Testis (tissue), 2 donors: ENCODE results near the gene SF3B5.

ENCODE experiments used
- POLR2A ChIP-seq: fragments of 450-650 bp; IDR thresholded peaks from one replicate; pipeline ENCODE4 v1.6.1; 2017; ENCODE audit warnings: antibody characterized with exemption, mild to moderate bottlenecking, moderate library complexity
- TF ChIP-seq, protein P1 (sequence below), 3 experiments: fragments of 450-650 bp in 2 of 3; fragments of 200-600 bp in 1 of 3; sonication (generic) in 1 of 3; IDR thresholded peaks; one replicate each; pipeline ENCODE4 v1.5.1; 2016 to 2019; ENCODE audit warnings: antibody characterized with exemption in 3 of 3, mild to moderate bottlenecking in 2 of 3, moderate library complexity in 1 of 3

DNA sequence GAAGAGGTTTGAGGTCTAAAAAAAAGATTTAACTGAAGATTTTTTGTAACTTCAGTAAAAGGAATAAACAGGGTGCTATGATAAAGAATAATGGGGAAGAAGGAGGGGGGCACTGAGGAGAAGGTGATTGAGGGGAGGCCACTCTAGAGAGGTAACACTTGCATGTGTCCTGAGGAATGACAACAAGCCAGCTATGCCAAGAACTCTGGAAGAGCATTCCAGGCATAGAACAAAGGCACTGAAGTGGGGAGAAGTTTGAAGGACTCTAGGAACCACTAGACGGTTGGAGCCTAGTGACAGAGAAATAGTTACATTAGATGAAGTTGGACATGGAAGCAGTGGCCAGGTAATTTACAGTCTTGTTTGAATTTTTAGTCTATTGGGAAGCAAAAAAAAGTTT is 10.8 kb upstream of the SF3B5 start:
- TF ChIP-seq POLR2A, result no peak
- TF ChIP-seq, protein P1, sequence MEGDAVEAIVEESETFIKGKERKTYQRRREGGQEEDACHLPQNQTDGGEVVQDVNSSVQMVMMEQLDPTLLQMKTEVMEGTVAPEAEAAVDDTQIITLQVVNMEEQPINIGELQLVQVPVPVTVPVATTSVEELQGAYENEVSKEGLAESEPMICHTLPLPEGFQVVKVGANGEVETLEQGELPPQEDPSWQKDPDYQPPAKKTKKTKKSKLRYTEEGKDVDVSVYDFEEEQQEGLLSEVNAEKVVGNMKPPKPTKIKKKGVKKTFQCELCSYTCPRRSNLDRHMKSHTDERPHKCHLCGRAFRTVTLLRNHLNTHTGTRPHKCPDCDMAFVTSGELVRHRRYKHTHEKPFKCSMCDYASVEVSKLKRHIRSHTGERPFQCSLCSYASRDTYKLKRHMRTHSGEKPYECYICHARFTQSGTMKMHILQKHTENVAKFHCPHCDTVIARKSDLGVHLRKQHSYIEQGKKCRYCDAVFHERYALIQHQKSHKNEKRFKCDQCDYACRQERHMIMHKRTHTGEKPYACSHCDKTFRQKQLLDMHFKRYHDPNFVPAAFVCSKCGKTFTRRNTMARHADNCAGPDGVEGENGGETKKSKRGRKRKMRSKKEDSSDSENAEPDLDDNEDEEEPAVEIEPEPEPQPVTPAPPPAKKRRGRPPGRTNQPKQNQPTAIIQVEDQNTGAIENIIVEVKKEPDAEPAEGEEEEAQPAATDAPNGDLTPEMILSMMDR (IDR thresholded peaks at IDR 0.05), result no peak
